Psoas muscle (tissue), 8 donors: ENCODE data around the gene CCDC63. TPM values are rescaled to one million over a fixed set of nuclear protein-coding genes. Genes with fewer than 3 reads are reported as not detected.

Experiments
- ATAC-seq, 4 donors: fragments of 200-7000 bp; cut with Tn5 transposase; one replicate each; pipeline ENCODE4 v1.9.1; 2020; ENCODE audit warnings: moderate library complexity in 3 of 4, mild to moderate bottlenecking in 2 of 4
- DNase-seq, 2 donors: peaks; one replicate each; pipeline ENCODE4 v3.0.0-alpha.2; 2020
- H3K27ac ChIP-seq: fragments of 200-600 bp; one replicate; pipeline ENCODE4 v1.8.0; 2022
- H3K27me3 ChIP-seq, 3 donors: fragments of 200-600 bp in 1 of 3; one replicate each; pipeline versions ENCODE4 v1.6.1 to v1.8.0; 2013 to 2022; ENCODE audit warnings: low read length in 2 of 3, mild to moderate bottlenecking in 2 of 3, moderate library complexity in 1 of 3; ENCODE audit not compliant: insufficient read depth in 3 of 3
- H3K36me3 ChIP-seq, 2 donors: fragments of 200-600 bp in 1 of 2; one replicate each; pipeline versions ENCODE4 v1.6.1 to v1.8.0; 2013 to 2022; ENCODE audit warnings: low read depth in 1 of 2, mild to moderate bottlenecking in 1 of 2, moderate library complexity in 1 of 2; ENCODE audit not compliant: insufficient read depth in 1 of 2
- H3K4me1 ChIP-seq: fragments of 200-600 bp; one replicate; pipeline ENCODE4 v1.8.0; 2022
- H3K4me3 ChIP-seq: fragments of 200-600 bp; one replicate; pipeline ENCODE4 v1.8.0; 2022; ENCODE audit warnings: mild to moderate bottlenecking
- H3K9me3 ChIP-seq: fragments of 200-600 bp; one replicate; pipeline ENCODE4 v1.8.0; 2022
- whole genome bisulfite sequencing, 3 donors: extraction: QIAGEN DNeasy Blood & Tissue Kit; methylation state at CpG; one replicate each; pipeline versions ENCODE4 v1.1.6 to v1.1.7; 2013; 5-methylcytosine and 5-hydroxymethylcytosine counted together
- intact Hi-C, 2 donors: fragments of 100-400 bp; cut with DNase I; formaldehyde crosslinking; loops; one replicate each; pipeline versions ENCODE4 v1.11.0 to v1.14.2; 2022
- polyA plus RNA-seq, 3 donors: library from polyadenylated mRNA; stranded (reverse); fragments of 200-250 nt; gene quantifications; one replicate each; pipeline ENCODE4 v1.2.3, GENCODE V29; 2013
- total RNA-seq, 4 donors: library from RNA; stranded (reverse); fragmentation: NEBNext Ultra II Directional in 2 of 4; extraction: Animal tissue kit (Norgen Biotek cat#: 25700) in 2 of 4; gene quantifications; one replicate each; pipeline versions ENCODE4 v1.2.1 to v1.2.4, GENCODE V29; 2021 to 2023
- TF ChIP-seq, protein P1 (sequence below): fragments of 200-600 bp; IDR thresholded peaks from one replicate; pipeline ENCODE4 v1.8.0; 2022; ENCODE audit warnings: antibody characterized with exemption
- donor health status: healthy with polysubstance abuse.
- donor health status: DM: no; HTN: no; CAD: no; lungs with moderate emphysema.
- donor health status: Bipolar disorder and iron deficiency.
- donor health status: healthy.
- donor health status: DM: yes; HTN: yes; CAD: no.
- donor health status: DM: no; HTN: no; CAD: no.
- donor health status: DM: no; HTN: no; CAD: no.
- donor health status: DM: yes; HTN: yes; CAD: no.

The CCDC63 gene
- total and polyA plus RNA-seq, 7 donors = not detected

GRCh38 chr12:110893956-110894355, 47.2 kb downstream of the CCDC63 start:
- Histone ChIP-seq H3K27me3 (no peaks in the 10 kb centered on the region), H3K36me3 (no peaks in the 10 kb centered on the region), H3K9me3 (no peaks in the 10 kb centered on the region), H3K4me3 (no peak overlapping the region), H3K4me1 (no peaks in the 10 kb centered on the region), H3K27ac (no peak overlapping the region)
- intact Hi-C loops = loop anchor here (2.0 to 5.0 kb wide), 3 partner anchors 43 to 418 kb away; no protein-coding TSS in a partner anchor
- DNase-seq (no peak), ATAC-seq (no peak)
- WGBS, 3 donors = 84 to 93% (median 86%) methylated on average over 3 of the region's 3 CpGs
- TF ChIP-seq, protein P1, sequence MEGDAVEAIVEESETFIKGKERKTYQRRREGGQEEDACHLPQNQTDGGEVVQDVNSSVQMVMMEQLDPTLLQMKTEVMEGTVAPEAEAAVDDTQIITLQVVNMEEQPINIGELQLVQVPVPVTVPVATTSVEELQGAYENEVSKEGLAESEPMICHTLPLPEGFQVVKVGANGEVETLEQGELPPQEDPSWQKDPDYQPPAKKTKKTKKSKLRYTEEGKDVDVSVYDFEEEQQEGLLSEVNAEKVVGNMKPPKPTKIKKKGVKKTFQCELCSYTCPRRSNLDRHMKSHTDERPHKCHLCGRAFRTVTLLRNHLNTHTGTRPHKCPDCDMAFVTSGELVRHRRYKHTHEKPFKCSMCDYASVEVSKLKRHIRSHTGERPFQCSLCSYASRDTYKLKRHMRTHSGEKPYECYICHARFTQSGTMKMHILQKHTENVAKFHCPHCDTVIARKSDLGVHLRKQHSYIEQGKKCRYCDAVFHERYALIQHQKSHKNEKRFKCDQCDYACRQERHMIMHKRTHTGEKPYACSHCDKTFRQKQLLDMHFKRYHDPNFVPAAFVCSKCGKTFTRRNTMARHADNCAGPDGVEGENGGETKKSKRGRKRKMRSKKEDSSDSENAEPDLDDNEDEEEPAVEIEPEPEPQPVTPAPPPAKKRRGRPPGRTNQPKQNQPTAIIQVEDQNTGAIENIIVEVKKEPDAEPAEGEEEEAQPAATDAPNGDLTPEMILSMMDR = no peak

DNA sequence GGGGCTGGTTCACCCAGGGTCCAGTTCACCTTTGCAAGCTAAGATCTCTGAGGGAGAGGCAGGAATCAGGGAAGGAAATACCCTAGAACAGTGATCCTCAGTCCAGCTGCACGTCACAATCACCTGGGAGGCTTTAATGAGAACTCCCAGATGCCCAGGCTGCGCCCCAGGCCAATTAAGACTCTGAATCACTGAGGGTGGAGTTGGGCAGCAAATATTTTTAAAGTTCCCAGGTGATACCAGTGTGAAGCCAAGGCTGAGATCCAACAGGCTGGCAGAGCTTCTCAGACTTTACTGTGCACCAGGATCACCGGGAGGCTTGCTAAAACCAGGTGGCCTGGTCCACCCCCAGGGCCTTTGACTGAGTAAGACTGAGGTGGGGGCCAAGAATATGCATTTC, 49.8 kb downstream of the CCDC63 start:
- intact Hi-C loops = no loop called here
- 69 to 74% (median 71%) methylated on average over 3 of the region's 3 CpGs for WGBS, 3 donors

DNA sequence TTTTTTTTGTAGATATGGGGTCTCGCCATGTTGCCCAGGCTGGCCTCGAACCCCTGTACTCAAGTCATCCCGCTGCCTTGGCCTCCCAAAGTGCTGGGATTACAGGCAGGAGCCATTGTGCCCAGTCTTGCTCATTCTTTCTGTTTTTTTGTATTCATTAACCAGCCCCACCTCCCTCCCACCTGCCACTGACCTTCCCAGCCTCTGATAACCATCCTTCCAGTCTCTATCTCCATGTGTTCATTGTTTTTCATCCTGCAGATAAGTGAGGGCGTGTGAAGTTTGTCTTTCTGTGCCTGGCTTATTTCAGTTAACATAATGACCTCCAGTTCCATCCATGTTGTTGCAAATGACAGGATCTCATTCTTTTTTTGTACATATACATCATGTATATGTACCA, 54.6 kb downstream of the CCDC63 start:
- H3K27me3 ChIP-seq = no peaks in the 10 kb centered on the region
- no peaks in the 10 kb centered on the region for H3K9me3 ChIP-seq
- 75 to 87% (median 83%) methylated on average over 4 of the region's 4 CpGs for WGBS, 3 donors
- no peaks in the 10 kb centered on the region for H3K4me1 ChIP-seq
- H3K4me3 ChIP-seq = no peak overlapping the region
- intact Hi-C loops = no loop called here
- ATAC-seq = no peak
- no peak overlapping the region for H3K27ac ChIP-seq
- TF ChIP-seq, protein P1 = no peak
- DNase-seq = no peak
- H3K36me3 ChIP-seq = no peaks in the 10 kb centered on the region

More for the DNA sequence above, 49.8 kb downstream of the CCDC63 start:
- Histone ChIP-seq H3K4me3 (no peak overlapping the region), H3K36me3 (no peaks in the 10 kb centered on the region), H3K9me3 (no peaks in the 10 kb centered on the region), H3K27ac (no peak overlapping the region), H3K4me1 (no peaks in the 10 kb centered on the region), H3K27me3 (no peaks in the 10 kb centered on the region)
- DNase-seq = no peak
- TF ChIP-seq, protein P1 = no peak
- no peak for ATAC-seq

- TF ChIP-seq, protein P1 = no peak
- Histone ChIP-seq H3K9me3 (no peaks in the 10 kb centered on the region), H3K27me3 (no peaks in the 10 kb centered on the region), H3K4me1 (no peaks in the 10 kb centered on the region), H3K36me3 (no peaks in the 10 kb centered on the region), H3K4me3 (no peak overlapping the region), H3K27ac (no peak overlapping the region)
- 84 to 92% (median 92%) methylated on average over 4 of the region's 4 CpGs for WGBS, 3 donors
- ATAC-seq = peak in 1 of 4 donors; percentile 4
- intact Hi-C loops = no loop called here
- no peak for DNase-seq
Observed at GRCh38 chr12:110903511-110903910, 56.7 kb downstream of the CCDC63 start.

- Histone ChIP-seq H3K36me3 (peaks cover 0 to 7% of the 10 kb centered on the region in 2 donors), H3K4me3 (no peak overlapping the region), H3K4me1 (no peaks in the 10 kb centered on the region), H3K9me3 (no peaks in the 10 kb centered on the region), H3K27ac (no peak overlapping the region), H3K27me3 (no peaks in the 10 kb centered on the region)
- ATAC-seq (peak in 2 of 4 donors; percentile 29 to 40), DNase-seq (no peak)
- intact Hi-C loops = no loop called here
- WGBS, 3 donors = 27 to 38% (median 27%) methylated on average over 3 of the region's 3 CpGs
- TF ChIP-seq, protein P1 = no peak
Observed at GRCh38 chr12:110906083-110906482, 59.3 kb downstream of the CCDC63 start.
